Thyroid gland (tissue), 4 donors: ENCODE results near the gene GALK2. TPM values are rescaled to one million over a fixed set of nuclear protein-coding genes. Genes with fewer than 3 reads are reported as not detected.

Source experiments
- DNase-seq, 2 donors: peaks; one replicate each; pipeline ENCODE4 v3.0.0-alpha.2; 2019
- H3K27ac ChIP-seq, 3 donors: fragments of 200-600 bp; sonication (generic); 1 replicate in 2 of 3; 2 replicates in 1 of 3; pipeline ENCODE4 v1.5.1; 2016 to 2019; ENCODE audit warnings: mild to moderate bottlenecking in 1 of 3, moderate library complexity in 1 of 3
- H3K27me3 ChIP-seq: fragments of 200-600 bp; sonication (generic); one replicate; pipeline ENCODE4 v1.5.1; 2019
- H3K36me3 ChIP-seq, 2 donors: fragments of 200-600 bp; sonication (generic); one replicate each; pipeline ENCODE4 v1.5.1; 2016 to 2019
- H3K4me1 ChIP-seq, 2 donors: fragments of 200-600 bp; sonication (generic); one replicate each; pipeline ENCODE4 v1.5.1; 2017 to 2019
- H3K4me3 ChIP-seq, 3 donors: fragments of 200-600 bp; sonication (generic); replicated peaks in 1 of 3; 1 replicate in 2 of 3; 2 replicates in 1 of 3; pipeline ENCODE4 v1.5.1; 2016; ENCODE audit warnings: mild to moderate bottlenecking in 1 of 3
- H3K9me3 ChIP-seq: fragments of 200-600 bp; sonication (generic); one replicate; pipeline ENCODE4 v1.5.1; 2017
- POLR2A ChIP-seq, 2 donors: fragments of 450-650 bp; IDR thresholded peaks; one replicate each; pipeline ENCODE4 v1.6.1; 2017; ENCODE audit warnings: antibody characterized with exemption in 2 of 2, mild to moderate bottlenecking in 2 of 2, moderate library complexity in 1 of 2
- WGBS, 2 donors: methylation state at CpG; one replicate each; pipeline ENCODE4 v1.1.5; 2017; 5-methylcytosine and 5-hydroxymethylcytosine counted together
- intact Hi-C: fragments of 100-400 bp; cut with DNase I; formaldehyde crosslinking; loops from one replicate; pipeline ENCODE4 v1.15.1; 2023
- total RNA-seq, 4 donors: library from RNA; depleted of rRNA; stranded (reverse); fragments of >200 nt; gene quantifications; one replicate each; pipeline ENCODE4 v1.2.3, GENCODE V29; 2016
- TF ChIP-seq, protein P1 (sequence below), 6 experiments: fragments of 200-600 bp in 3 of 6; fragments of 450-650 bp in 3 of 6; sonication (generic) in 3 of 6; IDR thresholded peaks; one replicate each; pipeline ENCODE4 v1.5.1; 2016 to 2019; ENCODE audit warnings: antibody characterized with exemption in 6 of 6, mild to moderate bottlenecking in 2 of 6, inconsistent platforms in 1 of 6, moderate library complexity in 1 of 6

GALK2 gene
- total RNA-seq, 4 donors from 2014 or later, result 50.4 to 85.5 (median 67.8) TPM

DNA sequence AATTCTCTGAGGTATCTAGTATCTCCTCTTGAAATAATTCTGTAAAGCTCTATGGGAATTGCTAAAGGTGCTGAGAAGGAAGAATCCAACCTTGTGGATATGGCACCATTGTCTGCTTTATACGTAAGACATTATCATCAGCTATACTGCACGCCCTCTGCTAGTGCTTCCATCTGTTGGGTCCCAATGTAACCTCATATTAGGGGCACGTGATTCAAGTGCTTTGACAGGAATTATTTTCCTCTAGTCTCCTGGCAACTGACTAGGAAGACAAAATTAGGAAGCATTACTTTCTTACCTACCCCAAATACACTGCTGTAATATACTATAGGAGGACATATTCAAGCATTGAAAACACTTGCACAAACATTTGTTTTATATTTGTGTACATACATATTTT lies 38.6 kb upstream of the GALK2 start:
- peaks cover 25 to 43% of the 10 kb centered on the region in 2 donors for H3K36me3 ChIP-seq
- H3K4me1 ChIP-seq, result no peaks in the 10 kb centered on the region
- WGBS, 2 donors, result 92 to 95% methylated on average over 3 of the region's 3 CpGs
- H3K27me3 ChIP-seq, result no peaks in the 10 kb centered on the region
- no peak overlapping the region for H3K27ac ChIP-seq
- no peaks in the 10 kb centered on the region for H3K9me3 ChIP-seq
- intact Hi-C loops, result no loop called here
- TF ChIP-seq, protein P1, sequence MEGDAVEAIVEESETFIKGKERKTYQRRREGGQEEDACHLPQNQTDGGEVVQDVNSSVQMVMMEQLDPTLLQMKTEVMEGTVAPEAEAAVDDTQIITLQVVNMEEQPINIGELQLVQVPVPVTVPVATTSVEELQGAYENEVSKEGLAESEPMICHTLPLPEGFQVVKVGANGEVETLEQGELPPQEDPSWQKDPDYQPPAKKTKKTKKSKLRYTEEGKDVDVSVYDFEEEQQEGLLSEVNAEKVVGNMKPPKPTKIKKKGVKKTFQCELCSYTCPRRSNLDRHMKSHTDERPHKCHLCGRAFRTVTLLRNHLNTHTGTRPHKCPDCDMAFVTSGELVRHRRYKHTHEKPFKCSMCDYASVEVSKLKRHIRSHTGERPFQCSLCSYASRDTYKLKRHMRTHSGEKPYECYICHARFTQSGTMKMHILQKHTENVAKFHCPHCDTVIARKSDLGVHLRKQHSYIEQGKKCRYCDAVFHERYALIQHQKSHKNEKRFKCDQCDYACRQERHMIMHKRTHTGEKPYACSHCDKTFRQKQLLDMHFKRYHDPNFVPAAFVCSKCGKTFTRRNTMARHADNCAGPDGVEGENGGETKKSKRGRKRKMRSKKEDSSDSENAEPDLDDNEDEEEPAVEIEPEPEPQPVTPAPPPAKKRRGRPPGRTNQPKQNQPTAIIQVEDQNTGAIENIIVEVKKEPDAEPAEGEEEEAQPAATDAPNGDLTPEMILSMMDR (IDR thresholded peaks at IDR 0.05), result no peak
- no peak for TF ChIP-seq POLR2A (IDR thresholded peaks at IDR 0.05)
- no peak for DNase-seq
- H3K4me3 ChIP-seq, result no peak overlapping the region

DNA sequence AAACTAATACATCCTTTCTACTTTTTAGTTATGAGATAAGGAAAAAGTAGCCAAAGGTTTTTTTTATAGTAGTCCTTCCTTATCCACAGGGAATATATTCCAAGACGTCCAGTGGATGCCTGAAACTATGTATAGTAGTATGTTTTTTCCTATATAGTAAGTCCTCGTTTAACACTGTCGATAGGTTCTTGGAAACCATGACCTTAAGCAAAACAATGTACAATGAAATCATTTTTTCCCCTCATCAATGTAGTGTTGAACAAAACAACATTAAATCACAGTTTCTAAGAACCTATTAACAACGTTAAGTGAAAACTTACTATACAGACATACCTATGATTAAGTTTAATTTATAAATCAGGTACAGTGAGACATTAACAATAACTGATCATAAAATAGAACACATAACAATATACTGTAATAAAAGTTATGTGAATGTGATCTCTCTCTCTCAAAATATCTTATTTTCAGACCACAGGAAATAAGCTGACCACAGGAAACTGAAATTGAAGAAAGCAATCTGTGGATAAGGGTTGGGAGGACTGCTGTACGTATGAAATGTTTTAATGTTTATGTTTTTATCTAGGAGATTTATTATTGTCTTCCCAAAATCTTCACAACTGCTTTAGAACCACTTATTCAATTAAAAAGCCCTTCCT lies 35.2 kb upstream of the GALK2 start:
- peaks cover 17 to 28% of the 10 kb centered on the region in 2 donors for H3K36me3 ChIP-seq
- intact Hi-C loops, result no loop called here

DNA sequence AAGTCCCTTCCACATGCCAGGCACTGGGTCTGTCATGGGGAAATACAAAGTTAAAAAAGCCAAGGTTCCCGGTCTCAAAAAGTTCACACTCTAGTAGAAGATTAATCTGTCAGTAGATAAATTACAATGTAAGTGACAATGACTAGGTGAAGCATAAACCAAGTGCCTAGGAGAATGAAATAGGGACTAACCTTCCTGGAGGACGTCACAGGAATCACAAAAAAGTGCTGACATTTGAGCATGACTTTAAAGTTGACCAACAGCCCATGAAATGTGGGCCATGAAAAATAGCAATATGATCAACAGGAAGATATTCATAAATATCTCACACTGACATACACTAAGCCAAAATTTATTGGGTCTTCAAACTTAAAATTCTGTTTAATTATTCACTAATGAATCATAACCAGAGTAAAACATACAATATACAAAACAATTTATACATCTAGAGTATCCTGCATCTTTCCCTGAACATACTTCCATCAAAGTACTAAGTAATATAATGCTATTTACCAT lies 34.6 kb upstream of the GALK2 start:
- Histone ChIP-seq H3K27me3 (no peaks in the 10 kb centered on the region), H3K4me3 (no peak overlapping the region), H3K9me3 (no peaks in the 10 kb centered on the region), H3K4me1 (no peaks in the 10 kb centered on the region), H3K36me3 (peaks cover 17 to 28% of the 10 kb centered on the region in 2 donors), H3K27ac (no peak overlapping the region)
- TF ChIP-seq POLR2A (IDR thresholded peaks at IDR 0.05), result no peak
- TF ChIP-seq, protein P1 (IDR thresholded peaks at IDR 0.05), result no peak
- no peak for DNase-seq
- intact Hi-C loops, result no loop called here
- 78 to 81% methylated on average over 2 of the region's 2 CpGs for WGBS, 2 donors

More for the DNA sequence above, 35.2 kb upstream of the GALK2 start:
- no peaks in the 10 kb centered on the region for H3K4me1 ChIP-seq
- no peak for DNase-seq
- no peaks in the 10 kb centered on the region for H3K9me3 ChIP-seq
- H3K4me3 ChIP-seq, result no peak overlapping the region
- WGBS, 2 donors, result 81 to 83% methylated on average over 5 of the region's 5 CpGs
- H3K27ac ChIP-seq, result no peak overlapping the region
- no peaks in the 10 kb centered on the region for H3K27me3 ChIP-seq
- TF ChIP-seq POLR2A (IDR thresholded peaks at IDR 0.05), result no peak
- TF ChIP-seq, protein P1 (IDR thresholded peaks at IDR 0.05), result no peak

DNA sequence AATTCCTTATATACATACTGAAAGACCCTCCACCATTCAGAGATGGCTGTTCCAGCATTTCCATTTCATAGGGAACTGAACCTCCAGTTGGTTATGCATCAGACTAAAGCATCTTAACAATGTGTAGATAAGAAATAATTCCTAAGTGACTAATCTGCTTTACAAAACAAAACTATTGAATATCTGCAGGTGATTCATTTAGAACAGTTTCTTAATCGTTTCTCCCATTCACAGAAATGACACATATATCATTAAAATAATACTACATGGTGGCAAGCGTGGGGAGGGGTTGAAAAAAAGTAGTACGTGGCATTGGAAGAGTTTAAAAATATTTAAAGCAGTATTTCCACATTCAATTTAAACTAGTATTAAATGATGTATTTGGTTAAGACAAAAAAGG lies 34.1 kb upstream of the GALK2 start:
- WGBS, 2 donors, result 86 to 94% methylated on average over 3 of the region's 3 CpGs
- no peak overlapping the region for H3K4me3 ChIP-seq
- peaks cover 20 to 28% of the 10 kb centered on the region in 2 donors for H3K36me3 ChIP-seq
- intact Hi-C loops, result no loop called here
- no peak overlapping the region for H3K27ac ChIP-seq
- DNase-seq, result no peak
- TF ChIP-seq, protein P1 (IDR thresholded peaks at IDR 0.05), result no peak
- TF ChIP-seq POLR2A (IDR thresholded peaks at IDR 0.05), result no peak
- H3K9me3 ChIP-seq, result no peaks in the 10 kb centered on the region
- H3K27me3 ChIP-seq, result no peaks in the 10 kb centered on the region
- H3K4me1 ChIP-seq, result no peaks in the 10 kb centered on the region

DNA sequence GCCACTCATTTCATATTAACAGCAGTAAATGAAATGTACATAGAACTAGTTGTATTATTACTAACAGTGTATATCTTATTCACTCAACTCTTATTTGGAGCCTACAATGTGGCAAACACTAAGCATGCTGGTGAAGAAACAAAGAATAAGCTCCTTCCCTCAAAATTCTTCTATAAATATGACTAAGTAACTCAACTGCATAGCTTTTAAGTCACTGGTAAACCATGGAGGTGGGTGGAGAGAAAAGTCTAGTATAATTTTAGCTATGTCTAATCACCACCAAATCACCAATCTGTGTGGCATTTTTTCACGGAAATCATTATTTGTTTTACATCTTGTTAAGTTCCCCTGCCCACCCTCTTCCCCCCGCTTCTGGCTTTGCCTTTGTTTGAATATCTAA lies 32.2 kb upstream of the GALK2 start:
- Histone ChIP-seq H3K27ac (no peak overlapping the region), H3K9me3 (no peaks in the 10 kb centered on the region), H3K36me3 (peaks cover 35 to 37% of the 10 kb centered on the region in 2 donors), H3K4me3 (no peak overlapping the region), H3K4me1 (no peaks in the 10 kb centered on the region), H3K27me3 (no peaks in the 10 kb centered on the region)
- WGBS, 2 donors, result 83 to 84% methylated on average over 2 of the region's 2 CpGs
- intact Hi-C loops, result no loop called here
- TF ChIP-seq, protein P1 (IDR thresholded peaks at IDR 0.05), result no peak
- no peak for TF ChIP-seq POLR2A (IDR thresholded peaks at IDR 0.05)
- no peak for DNase-seq
